ENCODE results near the gene E2F6.

DNA sequence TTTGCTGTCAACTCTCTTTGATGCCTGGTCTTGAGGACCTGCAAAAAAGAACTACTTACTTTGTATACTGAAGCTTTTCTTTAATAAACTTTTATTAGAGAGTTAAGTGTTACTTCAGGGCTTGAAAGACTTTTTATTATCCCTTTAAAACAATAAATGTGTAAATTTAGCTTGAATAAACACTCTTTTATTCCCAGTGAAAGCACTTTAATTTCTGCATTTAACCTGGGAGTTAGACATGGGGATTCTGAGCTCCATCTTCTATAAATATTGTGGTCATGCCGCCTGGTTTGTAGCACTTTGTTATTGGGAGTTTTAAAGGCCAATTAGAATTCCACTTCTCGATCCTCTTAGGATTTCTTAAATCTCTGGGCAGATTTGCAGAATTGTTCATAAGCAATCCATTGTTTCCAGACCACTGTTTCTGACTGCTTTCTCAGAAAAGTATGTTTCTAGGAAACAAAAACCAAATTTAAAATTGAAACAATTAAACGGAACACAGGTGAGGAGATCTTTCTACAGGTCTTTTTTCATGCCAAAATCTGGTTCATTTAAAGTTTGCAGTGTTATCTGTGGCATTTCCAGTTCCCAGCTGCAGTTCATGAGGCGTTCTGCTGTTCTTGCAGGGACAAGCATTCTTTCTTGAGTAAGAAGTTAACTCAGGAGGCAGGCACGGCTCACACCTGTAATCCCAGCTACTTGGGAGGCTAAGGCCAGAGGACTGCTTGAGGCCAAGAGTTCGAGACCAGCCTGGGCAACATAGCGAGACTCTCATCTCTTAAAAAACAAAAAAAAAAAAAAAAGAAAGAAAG lies 18.1 kb upstream of the E2F6 start:
- TF ChIP-seq POLR2AphosphoS5 (IDR thresholded peaks at IDR 0.05; ENCODE audit: borderline replicate concordance, low read depth, low read length) (no peak), EZH2 (IDR thresholded peaks at IDR 0.05) (no peak)
